HG03159 (cell line): ENCODE data around the gene EIF3K.

Experiments used
- ATAC-seq: cut with Tn5 transposase; IDR thresholded peaks from one replicate; pipeline ENCODE4 v1.9.1; 2021; ENCODE audit warnings: mild to moderate bottlenecking, moderate library complexity; ENCODE audit not compliant: unreplicated experiment

Gene EIF3K

GRCh38 chr19:38648769-38649304, 29.8 kb downstream of the EIF3K start:
- no peak for ATAC-seq

DNA sequence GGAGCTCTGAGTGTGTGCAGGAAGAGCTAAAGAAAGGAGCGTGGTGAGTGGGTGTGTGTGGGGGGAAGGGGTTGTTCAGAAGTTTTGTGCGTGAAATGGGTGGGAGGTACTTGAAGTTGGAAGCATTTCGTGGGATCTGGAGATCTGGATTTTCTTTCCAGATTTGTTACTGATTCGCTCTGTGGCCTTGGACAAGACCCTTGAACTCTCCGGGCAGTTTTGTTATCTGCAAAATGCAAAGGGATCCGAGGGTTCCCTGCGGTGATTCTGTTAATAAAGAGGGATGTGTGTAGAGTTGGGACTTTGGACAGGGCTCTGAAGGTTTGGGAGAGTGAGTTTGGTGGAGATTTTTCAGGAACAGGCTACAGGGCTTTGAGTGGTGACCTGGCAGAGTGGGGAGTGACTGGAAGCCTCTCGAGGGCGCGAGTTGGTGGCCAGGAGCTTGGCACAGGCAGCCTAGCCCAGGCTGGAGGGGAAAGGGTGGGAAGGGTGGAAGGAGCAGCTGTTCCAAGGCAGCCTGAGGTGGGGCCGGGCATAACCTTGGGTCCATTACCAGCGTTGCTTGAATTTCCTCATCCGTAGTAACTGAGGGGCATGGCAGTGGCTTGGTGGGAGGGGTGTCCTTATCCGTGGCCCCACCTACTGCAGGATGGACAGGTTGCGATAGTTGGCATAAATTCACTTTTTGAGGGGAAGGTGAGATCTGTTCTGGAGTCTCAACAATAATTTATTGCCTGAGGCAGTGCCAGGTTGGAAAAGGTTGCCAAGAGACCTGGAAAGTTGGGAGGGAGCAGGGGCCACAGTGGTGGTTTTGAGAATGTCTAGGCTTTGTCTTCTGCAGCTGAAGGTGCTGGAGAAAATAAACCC, 30.6 kb downstream of the EIF3K start:
- ATAC-seq, result no peak

GRCh38 chr19:38650172-38650775, 31.3 kb downstream of the EIF3K start:
- no peak for ATAC-seq

- ATAC-seq, result no peak
These were observed 32.1 kb downstream of the EIF3K start for GRCh38 chr19:38650911-38651584.

DNA sequence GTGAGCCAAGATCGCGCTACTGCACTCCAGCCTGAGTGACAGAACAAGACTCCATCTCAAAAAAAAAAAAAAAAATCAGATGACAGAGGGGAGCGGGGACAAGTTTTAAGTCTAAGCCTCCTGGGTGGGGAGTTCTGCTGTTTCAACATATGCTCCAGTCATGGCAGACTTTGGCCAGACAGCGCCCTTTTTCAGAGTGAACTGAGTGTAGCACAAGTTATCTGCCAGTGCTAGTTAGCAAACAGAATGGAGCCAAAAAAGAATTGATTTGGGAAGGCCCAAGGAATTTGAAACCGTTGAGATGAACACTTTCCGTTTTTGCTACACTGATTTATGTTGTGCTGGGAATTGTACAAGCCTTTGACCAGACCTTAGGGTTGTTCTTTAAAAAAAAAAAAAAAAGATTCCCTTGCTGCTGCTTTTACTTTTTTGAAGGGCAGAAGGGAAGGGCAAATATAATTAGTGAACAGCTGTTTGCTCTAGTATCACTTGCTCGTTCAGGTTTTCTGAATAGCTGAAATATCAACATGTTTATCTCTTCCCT, 34.1 kb downstream of the EIF3K start:
- no peak for ATAC-seq

DNA sequence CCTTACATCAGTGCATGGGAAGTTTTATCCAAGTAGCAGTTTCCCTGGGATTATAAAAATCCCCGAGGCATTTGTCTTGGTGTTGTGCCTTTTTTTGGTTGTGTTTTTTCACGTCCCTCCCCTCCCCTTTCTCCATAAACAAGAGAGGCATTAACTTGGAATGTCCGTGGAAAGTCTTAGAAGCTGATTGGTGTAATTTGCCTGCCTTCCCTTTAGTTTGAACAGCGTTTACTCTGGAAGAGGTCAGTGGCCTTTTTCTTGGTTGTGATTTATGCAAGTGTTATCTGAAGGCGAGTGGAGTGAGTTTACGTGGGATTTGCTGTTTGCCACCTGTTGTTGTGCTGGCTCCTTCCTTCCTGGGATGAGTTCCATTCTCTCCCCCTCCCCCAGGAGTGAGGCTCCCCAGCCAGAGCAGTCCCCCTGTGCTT, 35.7 kb downstream of the EIF3K start:
- no peak for ATAC-seq

DNA sequence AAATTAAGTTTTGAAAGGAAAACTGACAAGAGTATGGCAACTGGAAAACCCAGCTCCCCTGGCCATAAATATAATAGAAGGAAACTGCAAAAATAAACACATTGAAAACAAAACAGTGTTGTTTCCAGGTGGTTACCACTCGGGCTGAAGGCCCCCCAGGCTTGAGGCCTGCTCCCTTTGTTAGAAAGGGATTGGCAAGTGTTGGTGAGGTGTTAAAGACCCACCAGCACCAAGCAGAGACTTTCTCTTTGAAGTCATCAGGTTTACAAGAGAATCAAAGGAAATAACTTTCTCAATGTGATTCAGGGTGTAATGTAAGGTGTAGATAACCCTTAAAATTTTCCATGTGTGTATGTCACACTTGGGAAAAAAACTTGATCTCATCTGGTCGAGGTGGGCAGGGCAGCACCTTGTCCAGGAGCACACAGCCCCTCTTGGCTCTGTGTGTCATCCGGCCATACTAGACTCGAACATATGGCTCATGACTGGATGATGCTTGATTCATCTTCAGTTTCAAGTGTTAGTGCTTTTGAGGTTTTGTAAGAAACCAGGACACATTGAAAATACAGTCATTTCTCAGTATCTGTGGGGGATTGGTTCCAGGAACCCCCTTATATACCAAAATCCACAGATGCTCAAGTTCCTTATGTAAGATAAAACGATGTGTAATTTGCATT, 36.3 kb downstream of the EIF3K start:
- ATAC-seq, result no peak

- ATAC-seq, result no peak
These were observed 37.4 kb downstream of the EIF3K start for GRCh38 chr19:38656171-38656981.

- ATAC-seq, result no peak
These were observed 38.7 kb downstream of the EIF3K start for GRCh38 chr19:38657633-38658222.

GRCh38 chr19:38658462-38659306, 39.7 kb downstream of the EIF3K start:
- ATAC-seq, result no peak

DNA sequence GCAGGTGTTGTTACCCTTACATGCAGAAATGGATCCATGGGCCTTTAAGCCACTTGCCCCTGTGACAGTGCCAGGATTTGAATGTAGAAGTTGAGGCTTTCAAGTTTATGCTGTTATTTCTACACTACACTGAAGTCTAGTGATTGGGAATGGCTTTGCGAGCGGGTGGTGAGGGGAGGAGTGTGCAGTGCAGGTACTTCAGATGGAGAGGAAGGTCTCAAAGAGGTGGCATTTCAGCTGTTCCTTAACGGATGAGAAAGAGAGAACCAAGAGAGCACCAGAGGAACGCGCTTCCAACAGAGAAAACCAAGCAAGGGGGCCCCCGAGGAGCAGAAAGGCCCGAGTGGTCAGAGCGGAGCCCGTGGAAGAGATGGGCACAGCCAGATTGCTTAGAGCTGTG, 41.7 kb downstream of the EIF3K start:
- no peak for ATAC-seq

DNA sequence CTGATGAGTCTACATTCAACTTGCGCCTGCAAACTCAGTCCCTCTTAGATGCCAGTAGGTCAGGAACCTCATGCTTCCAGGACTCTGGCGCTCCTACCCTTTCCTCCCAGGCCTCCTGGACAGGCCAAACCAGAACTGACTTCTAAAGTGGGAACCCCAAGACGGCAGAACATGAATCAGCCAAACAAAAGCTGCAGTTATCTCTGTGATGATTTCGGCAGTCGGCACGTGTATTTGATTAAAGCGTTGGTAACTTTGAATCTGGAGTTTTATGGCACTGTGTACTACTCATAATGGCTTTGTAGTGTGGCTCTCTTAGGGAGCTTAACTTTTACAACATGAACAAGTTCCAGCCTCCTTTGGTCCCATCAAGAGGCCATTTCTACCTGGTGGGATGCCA, 42.1 kb downstream of the EIF3K start:
- no peak for ATAC-seq

DNA sequence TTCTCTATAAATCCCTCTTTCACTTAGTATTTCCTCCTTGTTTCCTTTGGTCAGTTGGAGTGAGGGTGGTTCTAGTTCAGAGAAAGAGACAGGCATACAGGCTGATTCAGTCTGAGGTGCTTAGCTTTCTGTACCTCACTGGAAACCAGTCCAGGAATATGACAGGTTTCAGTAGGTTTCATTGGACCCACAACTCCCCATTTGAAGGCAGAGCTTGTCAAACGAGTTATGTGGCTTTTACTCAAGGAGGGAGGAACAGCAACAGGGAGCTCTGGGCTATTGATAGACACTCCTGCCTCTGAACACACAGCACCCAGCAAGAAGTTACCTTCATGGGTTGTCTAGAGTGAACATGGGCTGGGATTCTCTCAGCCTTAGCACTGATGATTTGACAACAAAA, 43.0 kb downstream of the EIF3K start:
- ATAC-seq, result no peak

GRCh38 chr19:38662537-38663155, 43.7 kb downstream of the EIF3K start:
- no peak for ATAC-seq

- ATAC-seq, result no peak
These were observed 44.2 kb downstream of the EIF3K start for GRCh38 chr19:38663156-38663651.

- ATAC-seq, result no peak
These were observed 45.0 kb downstream of the EIF3K start for GRCh38 chr19:38663957-38664502.

DNA sequence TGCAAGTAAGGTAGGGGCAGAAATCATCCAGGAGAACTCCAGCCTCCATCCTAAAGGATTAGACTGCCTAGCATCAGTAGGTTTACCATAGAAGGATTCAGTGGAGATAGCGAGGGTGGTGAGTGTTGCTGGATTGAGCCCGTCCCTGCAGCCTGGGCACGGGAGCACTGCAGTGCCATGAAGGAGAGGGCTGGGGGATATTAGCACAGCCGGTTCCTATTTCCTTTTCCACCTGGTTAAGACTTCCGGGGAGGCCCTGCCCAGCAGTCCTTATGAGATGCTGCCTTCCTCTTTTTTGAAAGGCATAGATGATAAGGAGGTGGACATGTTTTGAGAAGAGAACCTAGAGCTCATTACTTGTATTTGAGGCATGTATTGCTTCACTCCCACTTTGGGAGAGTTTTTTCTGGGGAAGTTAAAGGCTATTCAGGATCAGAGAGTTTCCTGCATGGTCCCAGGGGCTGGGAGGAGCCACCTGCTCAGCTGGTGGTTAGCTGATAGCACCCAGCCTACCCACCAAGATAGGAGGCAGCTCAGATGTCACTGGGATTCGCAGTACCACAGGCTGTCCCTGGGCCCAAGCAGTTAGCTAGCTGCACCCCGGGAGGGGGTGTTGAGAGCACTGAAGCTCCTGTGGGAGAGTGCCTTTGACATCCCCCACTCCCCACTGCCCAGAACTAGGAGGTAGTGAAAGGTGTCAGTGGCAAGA, 45.7 kb downstream of the EIF3K start:
- no peak for ATAC-seq
